Breast epithelium (tissue), 3 donors: Measurements from ENCODE around the gene RNH1.

ENCODE experiments used
- POLR2A ChIP-seq: fragments of 450-650 bp; IDR thresholded peaks from one replicate; pipeline ENCODE4 v1.6.1; 2016; ENCODE audit warnings: antibody characterized with exemption, mild to moderate bottlenecking, moderate library complexity
- POLR2AphosphoS5 ChIP-seq, 3 donors: sonication (generic); formaldehyde crosslinking; IDR thresholded peaks; one replicate each; pipeline ENCODE4 v1.6.1; 2017; ENCODE audit warnings: antibody characterized with exemption in 3 of 3
- TF ChIP-seq, protein P1 (sequence below), 3 donors: fragments of 450-650 bp; IDR thresholded peaks; one replicate each; pipeline ENCODE4 v1.5.1; 2016 to 2017; ENCODE audit warnings: antibody characterized with exemption in 3 of 3, mild to moderate bottlenecking in 3 of 3, moderate library complexity in 3 of 3

DNA sequence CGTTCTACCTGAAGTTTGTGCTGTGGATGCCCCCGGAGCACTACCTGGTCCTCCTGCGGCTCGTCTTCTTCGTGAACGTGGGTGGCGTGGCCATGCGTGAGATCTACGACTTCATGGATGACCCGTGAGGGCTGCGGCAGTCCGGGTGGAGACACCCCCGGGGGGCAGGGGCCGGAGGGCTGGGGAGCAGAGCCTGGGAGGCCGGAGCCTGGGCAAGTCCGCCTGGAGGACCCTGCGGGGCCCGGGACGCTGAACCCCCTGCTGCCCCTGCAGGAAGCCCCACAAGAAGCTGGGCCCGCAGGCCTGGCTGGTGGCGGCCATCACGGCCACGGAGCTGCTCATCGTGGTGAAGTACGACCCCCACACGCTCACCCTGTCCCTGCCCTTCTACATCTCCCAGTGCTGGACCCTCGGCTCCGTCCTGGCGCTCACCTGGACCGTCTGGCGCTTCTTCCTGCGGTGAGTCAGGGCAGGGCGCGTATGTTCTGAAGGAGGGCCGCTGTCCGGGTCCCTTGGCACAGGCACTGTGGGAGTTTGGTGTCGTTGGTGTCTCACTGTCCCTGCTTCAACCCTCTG, 17.3 kb downstream of the RNH1 start:
- TF ChIP-seq, protein P1, sequence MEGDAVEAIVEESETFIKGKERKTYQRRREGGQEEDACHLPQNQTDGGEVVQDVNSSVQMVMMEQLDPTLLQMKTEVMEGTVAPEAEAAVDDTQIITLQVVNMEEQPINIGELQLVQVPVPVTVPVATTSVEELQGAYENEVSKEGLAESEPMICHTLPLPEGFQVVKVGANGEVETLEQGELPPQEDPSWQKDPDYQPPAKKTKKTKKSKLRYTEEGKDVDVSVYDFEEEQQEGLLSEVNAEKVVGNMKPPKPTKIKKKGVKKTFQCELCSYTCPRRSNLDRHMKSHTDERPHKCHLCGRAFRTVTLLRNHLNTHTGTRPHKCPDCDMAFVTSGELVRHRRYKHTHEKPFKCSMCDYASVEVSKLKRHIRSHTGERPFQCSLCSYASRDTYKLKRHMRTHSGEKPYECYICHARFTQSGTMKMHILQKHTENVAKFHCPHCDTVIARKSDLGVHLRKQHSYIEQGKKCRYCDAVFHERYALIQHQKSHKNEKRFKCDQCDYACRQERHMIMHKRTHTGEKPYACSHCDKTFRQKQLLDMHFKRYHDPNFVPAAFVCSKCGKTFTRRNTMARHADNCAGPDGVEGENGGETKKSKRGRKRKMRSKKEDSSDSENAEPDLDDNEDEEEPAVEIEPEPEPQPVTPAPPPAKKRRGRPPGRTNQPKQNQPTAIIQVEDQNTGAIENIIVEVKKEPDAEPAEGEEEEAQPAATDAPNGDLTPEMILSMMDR (IDR thresholded peaks at IDR 0.05), result no peak
- no peak for TF ChIP-seq POLR2A
- TF ChIP-seq POLR2AphosphoS5 (IDR thresholded peaks at IDR 0.05), result no peak
